LNCAP (cell line): Measurements from ENCODE around the gene SH3BP4.

Experiments
- CTCF ChIP-seq: fragments of 450-650 bp; IDR thresholded peaks from 2 replicates; pipeline ENCODE4 v1.5.1; 2017; ENCODE audit warnings: mild to moderate bottlenecking

SH3BP4 gene

GRCh38 chr2:234982096-234982834 is 30.4 kb downstream of the SH3BP4 start:
- no peak for TF ChIP-seq CTCF

GRCh38 chr2:234983011-234983726 is 31.4 kb downstream of the SH3BP4 start:
- no peak for TF ChIP-seq CTCF

- no peak for TF ChIP-seq CTCF
Measured at GRCh38 chr2:234985608-234986245, 33.9 kb downstream of the SH3BP4 start.

GRCh38 chr2:234986390-234986789 is 34.6 kb downstream of the SH3BP4 start:
- TF ChIP-seq CTCF: no peak

GRCh38 chr2:234986876-234987720 is 35.3 kb downstream of the SH3BP4 start:
- TF ChIP-seq CTCF: no peak

GRCh38 chr2:234987754-234988153 is 35.9 kb downstream of the SH3BP4 start:
- no peak for TF ChIP-seq CTCF

GRCh38 chr2:234988491-234988890 is 36.7 kb downstream of the SH3BP4 start:
- no peak for TF ChIP-seq CTCF
